Measurements from ENCODE around the gene ZNF827.
"Not testable (repeated sequence)": the region's sequence is repeated elsewhere in the genome, so short reads cannot be mapped to it uniquely, and the experiment has no call there.

ZNF827 gene

DNA sequence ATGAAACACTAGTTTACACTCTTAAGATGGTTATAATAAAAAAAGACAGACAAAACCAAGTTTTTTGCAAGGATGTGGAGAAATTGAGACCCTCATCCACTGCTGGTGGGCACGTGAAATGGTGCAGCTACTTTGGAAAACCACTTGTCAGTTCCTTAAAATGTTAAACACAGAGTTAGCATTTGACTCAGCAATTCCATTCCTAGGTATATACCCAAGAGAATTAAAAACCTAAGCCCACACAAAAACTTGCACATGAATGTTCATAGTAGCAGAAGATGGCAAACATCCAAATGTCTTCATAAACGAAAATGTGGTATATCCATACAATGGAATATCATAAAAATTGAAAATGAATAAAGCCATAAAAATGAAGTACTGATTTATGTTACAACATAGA is 75.4 kb downstream of the ZNF827 start:
- DNase-seq (ENCODE audit: low read depth in 2 of 2) = no peak

DNA sequence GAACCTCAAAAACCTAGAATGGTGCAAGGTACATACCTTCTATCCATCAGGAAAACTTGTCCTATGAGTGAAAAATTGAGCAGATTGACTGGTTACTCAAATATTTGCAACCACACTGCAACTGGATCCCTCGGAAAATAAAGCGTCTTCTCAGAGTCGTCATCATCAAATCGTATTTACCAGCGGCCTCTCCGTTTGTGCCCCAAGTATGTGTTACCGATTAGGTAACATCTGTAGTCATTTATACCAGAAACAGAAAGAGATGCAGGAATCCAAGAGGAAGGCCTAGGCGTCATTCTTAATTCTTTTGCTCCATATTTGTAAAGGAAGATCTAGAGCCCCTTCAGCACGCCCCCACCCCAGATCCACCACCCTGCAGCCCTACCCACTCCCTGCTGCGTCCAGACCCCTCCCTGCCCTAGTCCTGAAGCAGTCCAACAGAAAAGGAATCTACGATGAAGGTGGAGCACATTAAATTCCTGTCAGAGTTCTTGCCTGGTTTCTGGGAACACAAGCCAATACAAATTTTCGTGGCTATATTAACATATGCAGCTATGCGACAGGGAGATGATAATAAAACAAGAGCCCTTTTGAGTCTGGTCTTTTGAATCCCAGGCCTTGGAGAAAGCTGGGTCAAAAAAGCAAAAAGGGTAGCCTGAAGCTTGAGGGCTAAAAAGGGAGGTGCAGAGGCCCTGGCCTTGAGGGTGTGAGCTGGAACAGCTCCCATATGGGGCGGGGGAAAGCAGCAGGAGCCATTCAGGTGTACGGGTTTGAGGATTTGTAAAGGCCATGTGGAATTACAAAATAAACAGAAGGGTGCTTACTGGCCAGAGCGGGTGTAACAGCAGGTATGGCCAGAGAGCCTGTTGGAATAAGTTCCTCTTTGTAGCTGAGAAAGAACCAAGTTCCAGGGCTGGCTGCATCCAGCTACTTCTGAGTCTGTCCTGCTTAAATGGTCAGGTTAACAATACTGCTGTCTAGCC is 77.0 kb downstream of the ZNF827 start:
- no peak for DNase-seq (ENCODE audit: low read depth in 2 of 2)

DNA sequence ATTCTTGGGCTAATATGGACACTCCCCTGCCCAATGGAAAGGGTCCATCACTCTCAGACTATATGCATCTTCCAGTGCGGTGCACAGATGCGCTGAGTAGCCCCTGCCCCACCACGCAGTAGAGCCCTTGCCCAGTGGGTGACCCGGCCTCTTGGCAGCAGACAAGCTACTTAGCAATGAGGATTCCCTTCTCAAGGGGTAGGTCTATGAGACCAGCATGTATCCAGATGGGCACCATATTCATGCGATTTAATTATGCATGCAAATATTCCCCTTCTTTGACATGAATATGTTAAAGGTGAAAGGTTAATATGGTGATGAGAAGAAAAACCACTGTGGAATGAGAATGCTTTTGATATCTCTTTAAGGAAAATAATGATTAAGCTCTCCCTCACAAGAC is 77.7 kb downstream of the ZNF827 start:
- DNase-seq (ENCODE audit: low read depth in 2 of 2) = no peak

DNA sequence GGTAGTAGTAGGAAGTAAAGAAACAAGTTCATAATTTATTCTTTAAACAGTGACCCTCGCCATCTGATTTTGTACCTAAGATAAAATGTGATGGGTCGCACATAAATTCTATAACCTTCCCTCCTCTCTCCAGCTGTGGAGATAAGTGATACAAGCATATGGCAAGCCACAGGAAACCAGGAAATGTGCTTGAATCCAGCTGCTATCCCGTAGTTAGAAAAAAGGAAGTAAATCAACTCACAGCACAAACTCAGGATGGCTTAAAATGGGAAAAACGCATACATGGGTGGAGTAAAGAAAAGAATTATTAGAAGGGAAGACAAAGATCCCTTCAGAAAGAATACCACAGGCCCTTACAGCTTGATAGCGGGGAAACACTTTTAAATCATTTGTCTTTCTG is 78.2 kb downstream of the ZNF827 start:
- DNase-seq (ENCODE audit: low read depth in 2 of 2) = no peak

DNA sequence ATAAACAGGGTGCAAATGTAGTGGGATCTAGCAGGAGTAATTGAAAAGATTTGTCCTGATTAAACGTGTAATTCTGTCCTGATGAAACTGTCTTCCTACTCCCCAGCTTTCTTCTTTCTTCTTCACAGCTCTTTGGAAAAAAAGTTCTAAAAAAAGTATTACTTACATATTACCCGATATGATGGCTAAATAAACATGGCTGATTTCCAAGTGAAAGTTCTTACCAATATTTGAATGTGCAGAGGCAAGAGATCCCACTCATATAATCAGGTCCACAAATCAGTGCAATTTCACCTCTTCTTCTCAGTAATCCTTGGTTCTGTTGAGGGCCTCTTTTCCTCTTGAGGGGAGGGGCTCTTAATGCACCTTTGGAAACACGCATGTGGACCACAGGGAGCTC is 78.7 kb downstream of the ZNF827 start:
- DNase-seq (ENCODE audit: low read depth in 2 of 2) = no peak

DNA sequence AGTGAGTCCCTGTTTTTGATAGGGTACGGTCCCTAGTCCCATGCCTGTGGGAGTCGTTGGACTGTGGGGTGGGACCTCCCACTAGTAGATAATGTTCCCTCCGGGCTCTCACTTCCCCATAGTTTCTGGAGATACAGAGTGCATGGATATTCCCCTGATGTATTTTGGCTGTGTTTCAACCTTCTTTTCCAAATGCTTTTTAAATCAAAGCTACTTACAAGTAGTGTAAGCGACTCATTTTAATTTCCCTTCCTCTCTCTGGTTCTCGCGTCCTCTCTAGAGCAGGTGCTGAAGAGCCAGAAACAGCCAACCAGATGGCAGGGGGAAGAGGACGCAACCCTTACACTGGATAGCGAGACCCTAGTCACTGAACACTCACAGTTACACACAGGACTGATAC is 79.2 kb downstream of the ZNF827 start:
- DNase-seq (ENCODE audit: low read depth in 2 of 2) = no peak

DNA sequence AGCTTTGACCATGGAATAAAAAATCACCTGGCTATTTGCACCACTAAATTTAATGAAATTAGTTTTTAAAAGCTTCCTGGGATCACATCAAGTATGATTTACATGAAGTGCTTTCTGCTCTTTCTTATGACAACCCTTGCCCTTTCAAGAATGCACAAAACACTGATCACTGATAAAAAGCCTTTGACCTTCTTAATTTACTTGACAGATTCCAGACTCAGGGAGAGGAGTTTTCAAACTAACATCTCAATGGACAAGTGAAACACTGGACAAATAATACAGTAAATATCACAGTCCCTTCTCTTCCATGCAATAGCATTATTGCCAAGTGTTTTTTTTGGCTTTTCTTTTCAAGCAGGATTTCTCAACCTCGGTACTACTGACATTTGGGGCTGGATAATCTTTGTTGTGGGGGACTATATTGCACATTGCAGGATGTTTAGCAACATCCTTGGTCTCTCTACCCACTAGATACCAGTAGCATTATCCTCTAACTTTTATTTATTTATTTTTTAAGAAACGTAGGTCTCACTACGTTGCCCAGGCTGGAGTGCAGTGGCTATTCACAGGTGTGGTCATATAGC is 86.3 kb downstream of the ZNF827 start:
- no peak for DNase-seq (ENCODE audit: low read depth in 2 of 2)

DNA sequence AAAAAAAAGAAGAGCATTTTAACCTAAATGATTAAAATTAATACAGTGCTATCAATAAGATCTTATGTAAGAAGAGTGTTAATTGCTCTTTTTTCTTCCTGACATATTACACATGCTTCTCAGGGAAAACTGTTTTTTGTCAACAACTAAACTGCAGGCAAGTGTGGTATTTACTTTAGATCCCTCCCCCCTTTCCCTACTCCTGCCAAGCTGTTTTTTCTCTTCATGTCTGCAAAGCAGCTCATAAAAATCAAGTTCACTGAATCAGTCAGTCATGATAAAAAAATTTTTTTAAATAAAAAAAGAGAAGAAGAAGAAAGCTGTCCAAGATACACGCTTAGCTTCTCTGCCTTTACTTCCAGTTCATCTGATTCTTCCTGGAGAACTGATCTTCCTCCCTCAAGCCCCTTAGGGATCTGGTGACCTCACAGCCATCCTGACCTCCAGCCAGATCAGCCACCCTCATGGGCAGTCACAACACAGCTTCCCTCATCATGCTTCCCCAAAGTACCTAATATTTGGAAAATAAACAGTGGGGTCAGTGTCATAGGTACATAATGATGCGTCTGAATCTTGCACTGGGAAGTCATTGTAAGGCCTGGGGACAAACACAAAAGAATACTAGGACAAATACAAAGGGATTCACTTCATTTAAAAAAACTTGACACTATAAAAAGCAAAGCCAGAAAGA is 87.0 kb downstream of the ZNF827 start:
- no peak for DNase-seq (ENCODE audit: low read depth in 2 of 2)

DNA sequence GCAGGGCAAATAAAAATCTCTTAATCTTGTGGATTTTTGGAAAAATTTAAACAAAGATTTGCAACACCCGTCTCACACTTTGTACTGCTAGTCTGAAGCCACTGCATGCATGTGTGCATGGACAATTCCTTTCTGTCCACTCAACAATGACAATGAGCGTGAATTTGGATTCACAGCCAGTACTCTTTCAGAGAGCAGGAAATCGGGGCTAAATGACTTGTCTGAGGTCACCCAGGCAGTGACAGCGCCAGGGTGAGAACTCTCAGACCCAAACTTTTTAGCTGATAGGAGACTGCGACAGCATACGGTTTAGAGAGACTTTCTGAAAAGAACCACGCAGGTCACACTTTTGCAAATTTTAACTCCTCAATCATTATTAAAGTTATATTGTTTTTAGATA is 90.9 kb downstream of the ZNF827 start:
- DNase-seq (ENCODE audit: low read depth in 2 of 2) = no peak

DNA sequence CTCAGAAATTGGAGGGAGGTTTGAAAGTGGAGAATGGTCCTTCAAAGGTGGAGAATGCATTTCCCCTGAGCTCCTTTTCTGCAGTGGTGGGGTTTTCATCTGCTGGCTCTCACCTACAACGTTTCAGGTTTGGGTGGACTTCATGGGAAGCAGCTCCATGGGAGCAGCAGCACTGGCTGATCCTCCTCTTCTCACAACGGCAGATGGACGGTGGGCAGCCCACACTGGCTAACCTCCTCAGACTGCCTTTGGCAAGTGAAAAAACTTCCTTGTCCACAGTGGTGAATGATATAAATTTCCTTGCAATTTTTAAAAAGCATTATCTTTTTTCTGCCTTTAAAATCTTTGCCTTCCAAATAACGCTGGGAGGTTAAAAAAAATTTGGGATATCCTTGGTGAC is 93.5 kb downstream of the ZNF827 start:
- DNase-seq (ENCODE audit: low read depth in 2 of 2) = no peak

DNA sequence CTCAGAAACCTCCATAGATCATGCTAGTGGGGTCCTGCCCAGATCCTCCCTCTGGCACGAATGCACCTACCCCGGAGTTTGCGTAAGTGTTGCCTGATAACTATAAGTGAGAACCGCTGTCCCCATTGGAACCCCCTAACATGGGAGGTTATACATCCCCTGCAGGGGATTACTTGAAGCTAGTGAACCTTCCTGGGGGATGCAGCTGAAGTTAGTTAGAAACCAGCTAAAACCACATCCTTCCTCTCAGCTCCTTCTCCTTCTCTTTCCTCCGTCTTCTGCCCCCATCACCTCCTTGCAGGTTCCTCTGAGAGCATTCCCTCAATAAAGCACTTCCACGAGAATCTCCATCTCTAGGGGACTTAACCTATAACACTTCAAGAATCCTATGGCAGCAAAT is 95.0 kb downstream of the ZNF827 start:
- no peak for DNase-seq (ENCODE audit: low read depth in 2 of 2)

DNA sequence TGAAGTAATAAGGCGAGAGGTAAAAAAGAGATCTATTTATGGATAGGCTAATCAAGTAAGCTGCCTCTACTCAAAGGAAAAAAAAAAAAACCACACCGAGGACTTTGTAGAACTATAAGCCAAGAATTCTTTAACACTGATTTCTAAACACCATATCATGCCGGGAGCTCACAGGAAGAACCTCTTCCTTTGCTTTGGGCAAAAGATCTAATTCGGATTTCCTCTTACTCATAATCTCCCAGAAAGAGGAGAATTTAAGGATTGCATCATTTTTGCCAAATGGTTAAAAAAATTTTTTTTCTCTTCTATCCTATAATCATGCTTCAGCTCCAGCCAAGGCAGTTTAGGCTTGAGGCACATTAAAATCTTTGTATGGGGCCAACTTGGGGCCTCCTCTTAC is 95.5 kb downstream of the ZNF827 start:
- DNase-seq (ENCODE audit: low read depth in 2 of 2) = no peak

DNA sequence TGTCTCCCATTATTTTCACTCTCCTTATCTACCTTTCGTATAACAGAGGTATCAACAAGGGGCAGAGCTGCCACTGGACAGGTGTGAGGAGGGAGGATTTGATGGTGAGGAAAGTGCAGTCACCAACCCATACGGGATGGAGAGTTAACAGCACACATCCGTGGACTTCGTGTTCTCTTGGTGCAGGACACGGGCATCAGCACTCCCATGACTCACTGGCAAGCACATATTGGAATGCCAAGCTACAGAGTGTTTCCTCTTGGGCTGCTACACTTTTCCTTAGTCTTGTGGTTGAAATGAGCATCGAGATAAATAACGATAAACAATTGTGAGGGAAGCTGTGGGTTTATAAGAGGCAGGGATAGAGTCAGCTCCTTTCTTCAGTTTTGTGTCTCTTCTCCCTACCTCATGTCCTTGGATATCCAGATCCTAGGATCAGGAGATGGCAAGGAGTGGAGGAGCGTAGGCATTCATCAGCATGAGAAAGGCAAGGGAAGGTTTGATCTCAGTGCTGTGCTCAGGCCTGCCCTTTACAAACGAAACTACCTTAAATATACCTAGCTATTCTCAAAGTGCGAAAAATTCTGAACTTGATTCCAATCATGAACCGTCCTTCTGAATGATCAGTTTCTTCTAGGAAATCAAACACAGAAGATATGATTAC is 96.3 kb downstream of the ZNF827 start:
- DNase-seq (ENCODE audit: low read depth in 2 of 2) = no peak

DNA sequence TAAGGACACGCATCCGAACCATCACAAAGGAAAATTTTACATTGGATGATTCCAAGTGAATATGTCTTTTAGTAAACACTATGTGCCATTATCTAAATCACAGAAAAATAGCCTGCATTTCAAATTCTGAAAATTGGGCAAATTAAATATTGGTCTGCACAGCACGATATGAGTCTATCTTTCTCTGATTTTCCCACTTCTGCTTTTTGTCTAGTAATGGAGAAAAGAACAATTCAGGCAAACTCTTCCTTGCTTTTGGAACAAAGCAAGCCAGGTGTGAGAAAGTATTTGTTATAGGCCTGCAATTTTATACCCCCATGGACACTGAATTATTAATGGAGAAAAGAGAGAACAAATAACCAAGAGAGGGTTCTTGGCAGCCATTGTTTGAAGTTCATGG is 97.8 kb downstream of the ZNF827 start:
- no peak for DNase-seq (ENCODE audit: low read depth in 2 of 2)

DNA sequence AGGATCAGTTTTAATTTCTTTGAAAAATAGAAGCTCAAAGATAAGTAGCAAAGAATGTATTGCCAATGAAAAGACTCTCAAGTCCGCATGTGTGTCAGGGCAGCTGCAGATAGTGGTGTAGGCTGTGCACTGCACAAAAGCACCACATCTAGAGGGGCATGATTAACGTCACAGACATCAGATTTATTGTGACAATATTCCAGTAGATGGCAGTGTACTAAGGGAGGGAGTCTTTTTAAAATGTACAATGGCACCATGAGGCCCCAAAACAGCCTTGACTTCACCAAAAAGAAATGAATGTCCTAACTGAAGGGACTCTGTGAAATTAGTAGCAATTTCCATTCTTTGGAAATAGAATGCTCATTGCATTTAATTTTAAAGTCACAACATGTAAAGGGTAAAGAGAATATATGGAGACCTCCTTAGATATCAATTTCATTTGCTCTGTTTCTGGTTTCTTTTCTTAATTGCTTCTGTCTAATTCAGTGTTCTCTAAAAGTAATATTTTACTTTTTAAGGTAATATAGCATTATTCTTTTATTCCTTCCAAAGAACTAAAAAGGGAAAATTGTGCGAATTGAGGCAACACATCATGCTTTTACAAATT is 98.4 kb downstream of the ZNF827 start:
- no peak for DNase-seq (ENCODE audit: low read depth in 2 of 2)

DNA sequence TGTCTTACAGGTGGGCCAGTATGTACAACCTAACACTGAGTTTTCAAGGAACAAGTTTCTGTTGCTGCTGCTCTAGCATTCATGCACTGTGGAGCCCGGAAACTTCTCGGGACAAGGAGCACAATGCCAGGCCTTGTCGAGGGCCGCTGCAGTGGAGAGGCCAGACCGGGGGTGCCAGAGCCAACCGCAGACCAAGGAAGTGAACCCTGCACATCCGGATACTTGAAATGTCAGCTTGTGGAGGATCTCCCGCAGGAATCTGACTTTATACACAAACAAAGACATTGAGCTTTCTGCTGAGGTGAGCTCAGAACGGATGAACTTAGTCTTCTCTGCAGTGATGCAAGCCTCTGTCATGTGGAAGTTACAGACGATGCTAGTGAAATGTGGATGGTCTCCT is 99.5 kb downstream of the ZNF827 start:
- DNase-seq (ENCODE audit: low read depth in 2 of 2) = no peak

DNA sequence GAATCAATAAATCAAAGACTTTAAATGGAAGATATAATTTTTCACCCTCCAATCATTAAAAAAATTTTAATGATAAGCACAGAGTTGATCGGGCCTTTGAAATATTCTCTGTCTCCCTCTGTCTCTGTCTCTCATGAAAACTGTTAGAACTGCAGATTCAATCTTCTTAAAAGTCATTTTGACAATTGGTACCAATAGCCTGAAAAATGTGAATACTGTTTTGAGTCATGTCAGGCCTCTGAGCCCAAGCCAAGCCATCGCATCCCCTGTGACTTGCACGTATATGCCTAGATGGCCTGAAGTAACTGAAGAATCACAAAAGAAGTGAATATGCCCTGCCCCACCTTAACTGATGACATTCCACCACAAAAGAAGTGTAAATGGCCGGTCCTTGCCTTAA is 106.2 kb downstream of the ZNF827 start:
- not testable (repeated sequence) for DNase-seq (ENCODE audit: low read depth in 2 of 2)

DNA sequence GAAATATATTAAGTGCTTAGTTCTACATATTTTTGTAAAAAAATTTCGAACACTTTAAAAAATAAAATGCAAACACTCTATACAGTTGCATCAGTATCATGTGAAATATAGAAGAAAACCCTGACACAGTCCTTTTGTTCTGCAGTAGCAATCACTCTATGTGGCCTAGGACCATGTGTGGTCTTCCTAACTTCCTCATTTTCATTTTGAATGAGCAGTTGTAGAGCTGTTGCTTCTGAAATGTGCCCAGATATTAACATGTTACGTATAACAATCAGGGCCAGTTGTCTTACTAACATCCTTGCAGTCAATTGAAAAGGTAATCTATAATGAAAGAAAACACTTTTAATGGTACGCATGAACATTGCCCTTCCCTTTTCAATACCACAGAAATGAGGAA is 107.9 kb downstream of the ZNF827 start:
- no peak for DNase-seq (ENCODE audit: low read depth in 2 of 2)

DNA sequence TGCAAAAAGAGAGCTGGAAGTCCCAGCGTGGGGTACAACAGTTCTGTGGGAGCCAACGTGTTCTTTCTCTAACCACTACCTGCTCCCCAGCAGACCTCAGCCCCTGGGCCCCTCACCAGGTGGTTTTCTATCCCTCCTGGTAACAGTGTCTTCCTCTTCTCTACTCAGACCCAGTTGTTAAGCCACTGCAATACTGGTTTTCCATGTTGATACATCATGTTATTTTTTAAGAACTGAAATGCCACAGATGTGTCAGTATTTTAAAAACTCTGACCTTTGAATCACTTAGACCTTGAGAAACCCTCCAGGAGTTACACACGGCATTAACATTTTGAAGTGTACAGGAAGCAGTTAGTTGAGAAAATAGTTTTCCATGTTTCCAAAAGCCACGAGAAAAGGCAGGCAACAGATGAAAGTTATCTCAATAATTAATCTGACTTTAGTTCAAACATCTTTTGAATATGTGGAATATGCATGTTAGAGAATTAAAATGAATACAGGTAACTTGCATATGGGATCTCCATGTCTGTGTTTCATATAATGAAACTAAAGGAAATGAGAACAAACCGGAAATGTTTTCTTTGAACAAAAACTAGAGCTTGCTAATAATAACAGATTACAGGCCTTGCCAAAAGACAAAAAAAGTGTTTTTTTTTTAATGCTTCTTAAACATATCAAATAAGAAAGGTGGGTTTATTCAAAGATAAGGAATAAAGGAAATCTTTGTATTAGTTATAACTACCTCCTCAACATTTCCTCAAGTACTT is 108.8 kb downstream of the ZNF827 start:
- no peak for DNase-seq (ENCODE audit: low read depth in 2 of 2)

DNA sequence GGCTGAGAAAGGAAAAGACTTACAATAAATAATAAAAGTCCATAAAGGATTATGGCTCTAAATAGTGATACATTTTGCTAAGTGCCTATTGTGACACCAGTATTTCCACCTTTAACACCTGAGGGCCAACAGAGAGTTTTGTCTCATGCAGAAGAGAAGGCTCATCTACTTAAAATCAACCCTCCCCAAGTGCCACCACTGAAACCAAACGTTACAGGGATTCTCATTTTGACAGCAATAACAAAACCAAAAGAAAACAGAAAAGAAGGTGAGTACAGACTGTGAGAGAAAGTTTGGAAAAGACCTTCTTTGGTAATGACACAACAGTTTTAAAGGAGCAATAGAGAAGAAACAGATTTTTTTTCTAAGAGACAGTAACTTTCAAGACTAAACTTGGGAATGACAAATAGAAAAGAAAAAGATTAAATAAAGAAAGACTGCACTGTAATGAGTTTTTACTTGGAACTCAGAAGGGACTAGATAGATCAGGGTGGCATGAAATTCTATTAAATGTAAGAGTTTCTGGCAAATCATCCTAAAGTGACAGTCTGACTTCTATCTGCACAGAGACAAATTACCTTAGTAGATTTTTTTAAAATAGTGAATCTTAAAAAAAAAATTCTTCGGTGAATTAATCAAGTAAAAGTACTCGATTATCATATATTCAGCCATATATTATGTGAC is 109.7 kb downstream of the ZNF827 start:
- no peak for DNase-seq (ENCODE audit: low read depth in 2 of 2)

DNA sequence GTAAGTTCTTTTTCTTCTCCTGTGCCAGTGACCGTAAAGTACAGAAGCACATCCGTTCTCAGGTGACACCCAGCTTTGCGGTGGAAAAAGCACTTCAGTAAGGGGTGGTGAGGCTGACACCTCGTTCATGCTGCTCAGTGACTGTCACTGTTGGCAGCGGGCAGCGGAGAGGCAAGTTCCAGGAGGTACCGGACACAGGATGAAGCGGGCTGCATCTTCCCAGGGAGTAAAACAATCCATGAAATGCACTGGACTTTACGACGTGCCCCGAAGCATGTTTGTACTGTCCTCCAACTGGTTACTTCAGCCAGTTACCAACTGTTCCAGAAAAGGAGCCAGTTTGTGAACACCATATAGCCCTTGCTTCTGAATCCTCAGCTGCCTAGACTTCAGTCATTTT is 110.7 kb downstream of the ZNF827 start:
- no peak for DNase-seq (ENCODE audit: low read depth in 2 of 2)
